Left colon (tissue), 2 donors: ENCODE measurements around the gene IL17RD. TPM values are rescaled to one million over a fixed set of nuclear protein-coding genes. Genes with fewer than 3 reads are reported as not detected.
A peak's percentile ranks its signal among the peaks of the same experiment; 100 is the strongest.

ENCODE experiments used
- ATAC-seq: fragments of 200-7000 bp; cut with Tn5 transposase; one replicate; pipeline ENCODE4 v1.9.1; 2020; ENCODE audit warnings: mild to moderate bottlenecking, moderate library complexity
- DNase-seq, 2 donors: peaks; one replicate each; pipeline ENCODE4 v3.0.0-alpha.2; 2020
- intact Hi-C, 2 donors: fragments of 100-400 bp; cut with DNase I in 1 of 2; cut with micrococcal nuclease in 1 of 2; formaldehyde crosslinking; loops; one replicate each; pipeline versions ENCODE4 v1.11.2 to v1.14.0; 2022; cut with DNase I, micrococcal nuclease
- long read RNA-seq: library from polyadenylated mRNA; unstranded; transcript quantifications from one replicate; pipeline ENCODE4 v2.0.0, GENCODE V29; 2021
- total RNA-seq, 2 donors: library from RNA; stranded (reverse); fragmentation: NEBNext Ultra II Directional; extraction: Animal tissue kit (Norgen Biotek cat#: 25700); gene quantifications; one replicate each; pipeline ENCODE4 v1.2.1, GENCODE V29; 2021
- donor health status: DM: no; HTN: no; CAD: no.
- donor health status: DM: yes; HTN: yes; CAD: no.

The IL17RD gene
- total RNA-seq, result 1 to 10 TPM in 1 of 2 donors, under 1 TPM in 1; 0.85 to 2.7 TPM
- long read RNA-seq, result 0 reads

GRCh38 chr3:57164657-57165573, at the start of gene IL17RD:
IL17RD (minus strand) TSS chr3:57165353; CDS start chr3:57165286, 67 bp downstream.
- DNase-seq (peak; percentile 68 to 85), ATAC-seq (peak; percentile 86)
- intact Hi-C loops, result no loop called here

GRCh38 chr3:57206423-57206822, 41.3 kb upstream of the IL17RD start:
- ATAC-seq, result no peak
- intact Hi-C loops, result no loop called here
- DNase-seq, result no peak

- intact Hi-C loops, result no loop called here
- no peak for ATAC-seq
- DNase-seq, result no peak
Measured at GRCh38 chr3:57199895-57200297, 34.7 kb upstream of the IL17RD start, which contains the start of gene HESX1. HESX1 (minus strand) TSS chr3:57199978; CDS start chr3:57199918, 60 bp downstream.

GRCh38 chr3:57194641-57195040, 29.5 kb upstream of the IL17RD start:
- ATAC-seq (no peak), DNase-seq (no peak)
- intact Hi-C loops, result no loop called here

GRCh38 chr3:57192028-57192427, 26.9 kb upstream of the IL17RD start:
- no peak for ATAC-seq

GRCh38 chr3:57184526-57184925, 19.4 kb upstream of the IL17RD start:
- DNase-seq (no peak), ATAC-seq (no peak)
- intact Hi-C loops, result no loop called here

More at GRCh38 chr3:57192028-57192427, 26.9 kb upstream of the IL17RD start:
- no peak for DNase-seq
- intact Hi-C loops, result no loop called here

- intact Hi-C loops, result no loop called here
- peak; percentile 57 for ATAC-seq
- no peak for DNase-seq
Measured at GRCh38 chr3:57179580-57180410, 14.6 kb upstream of the IL17RD start.

GRCh38 chr3:57176045-57176444, 10.9 kb upstream of the IL17RD start:
- intact Hi-C loops, result no loop called here
- DNase-seq (no peak), ATAC-seq (no peak)

GRCh38 chr3:57173687-57174086, 8.5 kb upstream of the IL17RD start:
- DNase-seq (no peak), ATAC-seq (no peak)
- intact Hi-C loops, result no loop called here

- ATAC-seq (no peak), DNase-seq (no peak)
- intact Hi-C loops, result no loop called here
Measured at GRCh38 chr3:57170946-57171345, 5.8 kb upstream of the IL17RD start.

- ATAC-seq, result peak; percentile 87
- intact Hi-C loops, result no loop called here
- peak; percentile 58 to 74 for DNase-seq
Measured at GRCh38 chr3:57169872-57170623, 4.9 kb upstream of the IL17RD start.

- intact Hi-C loops, result no loop called here
- no peak for DNase-seq
- no peak for ATAC-seq
Measured at GRCh38 chr3:57169108-57169507, 4.0 kb upstream of the IL17RD start.

GRCh38 chr3:57168151-57168550, 3.0 kb upstream of the IL17RD start:
- ATAC-seq, result no peak
- intact Hi-C loops, result no loop called here

GRCh38 chr3:57166660-57167059, 1.5 kb upstream of the IL17RD start:
- intact Hi-C loops, result no loop called here

More at GRCh38 chr3:57168151-57168550, 3.0 kb upstream of the IL17RD start:
- DNase-seq, result no peak

GRCh38 chr3:57165641-57166040, 488 bp upstream of the IL17RD start:
- DNase-seq (no peak), ATAC-seq (no peak)
- intact Hi-C loops, result no loop called here

More at GRCh38 chr3:57166660-57167059, 1.5 kb upstream of the IL17RD start:
- DNase-seq, result no peak
- ATAC-seq, result no peak

- DNase-seq (peak in 1 of 2 donors; percentile 35), ATAC-seq (peak; percentile 14)
- intact Hi-C loops, result no loop called here
Measured at GRCh38 chr3:57164217-57164656, 916 bp downstream of the IL17RD start.

- intact Hi-C loops, result no loop called here
- no peak for ATAC-seq
- DNase-seq, result no peak
Measured at GRCh38 chr3:57163751-57164150, 1.4 kb downstream of the IL17RD start.

GRCh38 chr3:57161915-57162314, 3.2 kb downstream of the IL17RD start:
- ATAC-seq, result no peak
- DNase-seq, result no peak
- intact Hi-C loops, result no loop called here
